HG03025 (cell line): Measurements from ENCODE around the gene IER5L.
"Not testable (repeated sequence)": the region's sequence is repeated elsewhere in the genome, so short reads cannot be mapped to it uniquely, and the experiment has no call there.

Source experiments
- ATAC-seq: cut with Tn5 transposase; IDR thresholded peaks from one replicate; pipeline ENCODE4 v1.9.1; 2021; ENCODE audit warnings: mild to moderate bottlenecking, moderate library complexity; ENCODE audit not compliant: unreplicated experiment, low FRiP score

The IER5L gene

GRCh38 chr9:129164246-129164930, 13.7 kb downstream of the IER5L start:
- no peak for ATAC-seq

- ATAC-seq = no peak
Observed at GRCh38 chr9:129163753-129164152, 14.3 kb downstream of the IER5L start.

GRCh38 chr9:129163198-129163670, 14.8 kb downstream of the IER5L start:
- not testable (repeated sequence) for ATAC-seq

GRCh38 chr9:129162497-129163197, 15.4 kb downstream of the IER5L start:
- ATAC-seq = no peak

GRCh38 chr9:129161534-129161837, 16.6 kb downstream of the IER5L start:
- no peak for ATAC-seq

GRCh38 chr9:129160712-129161533, 17.1 kb downstream of the IER5L start:
- ATAC-seq = no peak

- no peak for ATAC-seq
Observed at GRCh38 chr9:129156163-129156562, 21.9 kb downstream of the IER5L start.

GRCh38 chr9:129154866-129155477, 23.1 kb downstream of the IER5L start:
- no peak for ATAC-seq

- ATAC-seq = no peak
Observed at GRCh38 chr9:129151469-129151868, 26.6 kb downstream of the IER5L start.

- no peak for ATAC-seq
Observed at GRCh38 chr9:129150672-129151211, 27.3 kb downstream of the IER5L start.

GRCh38 chr9:129150122-129150521, 27.9 kb downstream of the IER5L start:
- no peak for ATAC-seq

GRCh38 chr9:129149442-129149841, 28.6 kb downstream of the IER5L start:
- no peak for ATAC-seq

GRCh38 chr9:129148463-129149204, 29.4 kb downstream of the IER5L start:
- ATAC-seq = no peak

- no peak for ATAC-seq
Observed at GRCh38 chr9:129146441-129146941, 31.6 kb downstream of the IER5L start.

GRCh38 chr9:129145841-129146292, 32.2 kb downstream of the IER5L start:
- no peak for ATAC-seq

- ATAC-seq = no peak
Observed at GRCh38 chr9:129145316-129145715, 32.7 kb downstream of the IER5L start.

GRCh38 chr9:129143031-129143927, 34.8 kb downstream of the IER5L start:
- ATAC-seq = no peak

GRCh38 chr9:129142138-129142935, 35.7 kb downstream of the IER5L start:
- no peak for ATAC-seq
